Smooth muscle cell (in vitro differentiated cells): ENCODE measurements around the gene MEF2B. TPM values are rescaled to one million over a fixed set of nuclear protein-coding genes. Genes with fewer than 3 reads are reported as not detected.

Experiments used
- DNase-seq: peaks from one replicate; lab custom pipeline; 2025; ENCODE audit not compliant: unreplicated experiment; lab: John Stamatoyannopoulos, UW
- H2AFZ ChIP-seq: fragments of 200-600 bp; sonication (generic); 2 replicates; pipeline ENCODE4 v1.6.0; 2016; ENCODE audit warnings: antibody characterized with exemption, low read depth, mild to moderate bottlenecking
- H3F3A ChIP-seq: fragments of 200-600 bp; sonication (generic); 2 replicates; pipeline ENCODE4 v1.6.0; 2017; ENCODE audit warnings: antibody characterized with exemption, low read depth
- H3K27ac ChIP-seq: fragments of 200-600 bp; sonication (generic); 2 replicates; pipeline ENCODE4 v1.5.1; 2016; ENCODE audit warnings: low read depth, mild to moderate bottlenecking
- H3K27me3 ChIP-seq: fragments of 200-600 bp; sonication (generic); 2 replicates; pipeline ENCODE4 v1.6.1; 2016; ENCODE audit warnings: low read depth, mild to moderate bottlenecking
- H3K36me3 ChIP-seq: fragments of 200-600 bp; sonication (generic); 2 replicates; pipeline ENCODE4 v1.5.1; 2016; ENCODE audit warnings: low read depth
- H3K4me1 ChIP-seq: fragments of 200-600 bp; sonication (generic); 2 replicates; pipeline ENCODE4 v1.5.1; 2016; ENCODE audit warnings: low read depth
- H3K4me2 ChIP-seq: fragments of 200-600 bp; sonication (generic); 2 replicates; pipeline ENCODE4 v1.6.0; 2016; ENCODE audit warnings: mild to moderate bottlenecking
- H3K4me3 ChIP-seq: fragments of 200-600 bp; sonication (generic); 2 replicates; pipeline ENCODE4 v1.5.1; 2016; ENCODE audit warnings: mild to moderate bottlenecking
- H3K79me2 ChIP-seq: fragments of 200-600 bp; sonication (generic); 2 replicates; pipeline ENCODE4 v1.6.0; 2016; ENCODE audit warnings: low read depth, mild to moderate bottlenecking
- H3K9ac ChIP-seq: fragments of 200-600 bp; sonication (generic); 2 replicates; pipeline ENCODE4 v1.6.0; 2016; ENCODE audit warnings: low read depth
- H3K9me3 ChIP-seq: fragments of 200-600 bp; sonication (generic); replicated peaks from 2 replicates; pipeline ENCODE4 v1.5.1; 2016; ENCODE audit warnings: low read depth
- H4K20me1 ChIP-seq: fragments of 200-600 bp; sonication (generic); 2 replicates; pipeline ENCODE4 v1.6.0; 2016; ENCODE audit warnings: low read depth
- CTCF ChIP-seq: fragments of 200-600 bp; sonication (generic); IDR thresholded peaks from 2 replicates; pipeline ENCODE4 v1.5.1; 2017; ENCODE audit warnings: borderline replicate concordance, mild to moderate bottlenecking, antibody characterized with exemption; ENCODE audit not compliant: insufficient read depth, poor library complexity, severe bottlenecking
- WGBS: methylation state at CpG from one replicate; pipeline ENCODE4 v1.1.7; 2016; ENCODE audit warnings: low lambda C conversion rate; 5-methylcytosine and 5-hydroxymethylcytosine counted together
- polyA plus RNA-seq: library from polyadenylated mRNA; unstranded; fragments of >200 nt; fragmentation: Nextera tagmentation; extraction: Ambion mirVana; gene quantifications from 2 replicates; pipeline ENCODE4 v1.2.1, GENCODE V29; 2016
- total RNA-seq: library from RNA; depleted of rRNA; stranded (reverse); fragments of >200 nt; gene quantifications from 2 replicates; pipeline ENCODE4 v1.2.3, GENCODE V29; 2014

Gene MEF2B
- total and polyA plus RNA-seq, 2 experiments from 2014 or later = 2.9 TPM; not detected in 1

DNA sequence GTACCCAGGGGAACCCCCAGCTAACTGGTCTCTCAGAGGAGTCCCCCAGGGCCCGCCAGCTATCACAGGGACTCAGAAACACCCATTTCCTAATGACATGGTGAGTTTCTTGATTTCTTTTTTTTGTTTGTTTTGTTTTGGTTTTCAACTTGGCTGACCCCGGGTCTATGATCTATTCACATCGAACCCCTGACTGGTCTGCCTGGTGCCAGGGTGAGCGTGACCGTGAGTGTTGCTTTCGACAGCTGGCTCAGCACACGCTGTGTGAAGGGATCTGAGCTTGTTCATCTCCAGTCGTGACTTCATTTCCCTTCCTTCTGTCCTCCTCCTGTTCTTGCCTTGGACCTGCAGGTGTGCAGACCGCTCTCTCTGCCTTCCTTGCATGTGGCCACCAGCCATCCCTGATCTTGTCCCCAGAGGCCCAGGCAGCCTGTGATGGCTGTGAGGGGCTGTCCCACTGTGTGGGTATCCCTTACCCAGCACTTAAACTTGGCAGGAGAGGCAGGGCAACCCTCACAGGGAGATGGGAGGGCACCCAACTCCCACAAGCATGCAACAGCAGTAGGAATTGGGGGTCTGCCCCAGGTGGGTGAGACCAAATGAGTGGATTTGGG is 58.0 kb downstream of the MEF2B start:
- Histone ChIP-seq H3K4me1 (peaks cover 3% of the 10 kb centered on the region), H3K79me2 (no peaks in the 10 kb centered on the region), H3K36me3 (no peaks in the 10 kb centered on the region), H3K9me3 (no peaks in the 10 kb centered on the region), H4K20me1 (peaks cover 3% of the 10 kb centered on the region), H3F3A (no peaks in the 10 kb centered on the region), H3K4me2 (no peak overlapping the region), H3K27me3 (no peaks in the 10 kb centered on the region), H3K4me3 (no peak overlapping the region), H3K27ac (no peak overlapping the region), H3K9ac (no peak overlapping the region), H2AFZ (no peak overlapping the region)
- 95% methylated on average over 9 of the region's 9 CpGs for WGBS
- no peak for DNase-seq
- TF ChIP-seq CTCF = no peak

GRCh38 chr19:19111136-19111835 is 58.8 kb downstream of the MEF2B start:
- WGBS = 88% methylated on average over 11 of the region's 15 CpGs
- no peak for TF ChIP-seq CTCF
- Histone ChIP-seq H3K27me3 (no peaks in the 10 kb centered on the region), H3K4me3 (no peak overlapping the region), H2AFZ (no peak overlapping the region), H3K27ac (no peak overlapping the region), H3F3A (no peaks in the 10 kb centered on the region), H4K20me1 (peaks cover 3% of the 10 kb centered on the region), H3K9ac (no peak overlapping the region), H3K9me3 (no peaks in the 10 kb centered on the region), H3K36me3 (no peaks in the 10 kb centered on the region), H3K79me2 (no peaks in the 10 kb centered on the region), H3K4me1 (peaks cover 5% of the 10 kb centered on the region), H3K4me2 (no peak overlapping the region)
- DNase-seq = no peak

GRCh38 chr19:19110410-19111135 is 59.5 kb downstream of the MEF2B start:
- H3K4me2 ChIP-seq = peak overlapping the region; percentile 26
- WGBS = 67% methylated on average over 44 of the region's 66 CpGs
- no peak for DNase-seq
- H3K27ac ChIP-seq = no peak overlapping the region
- H3K36me3 ChIP-seq = no peaks in the 10 kb centered on the region
- no peak overlapping the region for H3K9ac ChIP-seq
- no peak overlapping the region for H3K4me3 ChIP-seq
- peaks cover 8% of the 10 kb centered on the region for H3K4me1 ChIP-seq
- peaks cover 3% of the 10 kb centered on the region for H4K20me1 ChIP-seq
- no peak for TF ChIP-seq CTCF
- no peaks in the 10 kb centered on the region for H3K27me3 ChIP-seq
- no peaks in the 10 kb centered on the region for H3K9me3 ChIP-seq
- no peak overlapping the region for H2AFZ ChIP-seq
- no peaks in the 10 kb centered on the region for H3K79me2 ChIP-seq
- no peaks in the 10 kb centered on the region for H3F3A ChIP-seq
